Activated CD4-positive, CD25-positive, alpha-beta regulatory T cell (primary cell): ENCODE measurements around the gene PRKACA.

ENCODE experiments used
- DNase-seq, 4 experiments: peaks; one replicate each; lab custom pipeline; 2025; lab: John Stamatoyannopoulos, UW

Gene PRKACA

DNA sequence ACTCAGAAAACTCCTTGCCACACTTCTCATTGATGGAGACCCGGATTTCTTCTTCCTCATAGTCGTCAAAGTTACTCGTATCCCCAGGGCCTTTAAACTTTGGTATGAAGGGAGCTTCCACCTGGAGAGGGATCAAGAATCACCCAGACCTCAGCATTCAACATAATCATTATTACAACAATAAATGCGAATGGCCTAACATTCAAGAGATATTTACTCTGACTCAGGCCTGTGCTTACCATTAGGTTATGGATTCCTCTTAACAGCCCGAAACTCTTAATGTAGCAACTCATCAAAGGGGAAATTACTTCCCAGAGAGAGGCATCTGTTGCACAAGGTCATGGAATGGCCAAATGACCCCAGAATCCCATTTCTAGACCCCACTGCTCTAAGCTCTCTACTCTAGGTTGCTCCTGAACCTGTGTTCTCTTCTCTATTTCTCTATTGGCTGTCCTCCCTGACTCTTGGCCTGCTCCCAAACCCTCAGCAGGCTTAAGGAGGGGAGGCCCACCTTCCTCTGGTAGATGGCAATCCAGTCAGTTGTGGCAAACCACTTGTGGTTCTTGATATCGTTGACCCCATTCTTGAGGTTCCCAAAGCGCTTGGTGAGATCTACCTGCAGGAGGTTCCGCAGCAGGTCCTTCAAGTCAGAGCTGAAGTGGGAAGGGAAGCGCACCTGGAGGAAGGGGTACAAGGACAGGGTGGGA lies 24.3 kb downstream of the PRKACA start:
- DNase-seq: no peak

DNA sequence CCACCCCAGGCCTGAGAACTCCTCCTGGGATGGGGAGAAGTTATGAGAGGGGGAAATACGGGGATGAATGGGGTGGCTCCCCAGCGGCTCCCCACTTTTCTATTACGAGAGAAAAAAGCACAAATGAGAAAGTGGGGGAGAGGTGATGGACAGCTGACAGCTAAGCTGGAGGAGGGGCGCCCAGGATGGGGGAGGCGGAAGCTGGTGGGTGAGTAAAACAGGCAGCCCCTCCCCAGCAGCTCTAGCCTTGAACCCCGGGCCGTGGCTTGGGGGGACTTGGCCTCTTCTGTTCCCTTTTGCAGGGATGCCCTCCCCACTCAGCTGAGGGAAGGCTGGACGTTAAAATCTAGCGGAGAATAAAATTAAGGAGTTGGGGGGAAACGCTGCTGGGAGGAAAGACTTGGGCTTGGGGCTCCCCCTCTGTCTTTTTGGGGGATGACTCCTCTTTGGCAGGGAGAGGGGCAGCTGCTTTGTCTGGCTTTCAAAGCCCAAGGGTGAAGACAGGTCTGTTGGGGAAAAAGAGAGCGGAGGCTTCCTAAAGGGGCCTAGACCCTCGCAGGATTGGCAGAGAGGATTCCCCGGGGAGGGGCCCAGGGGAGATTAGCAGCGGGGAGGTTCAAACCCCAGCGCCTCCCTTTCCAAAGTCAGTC lies 25.6 kb downstream of the PRKACA start:
- DNase-seq: peak in 2 of 4 experiments; percentile 23 to 27

DNA sequence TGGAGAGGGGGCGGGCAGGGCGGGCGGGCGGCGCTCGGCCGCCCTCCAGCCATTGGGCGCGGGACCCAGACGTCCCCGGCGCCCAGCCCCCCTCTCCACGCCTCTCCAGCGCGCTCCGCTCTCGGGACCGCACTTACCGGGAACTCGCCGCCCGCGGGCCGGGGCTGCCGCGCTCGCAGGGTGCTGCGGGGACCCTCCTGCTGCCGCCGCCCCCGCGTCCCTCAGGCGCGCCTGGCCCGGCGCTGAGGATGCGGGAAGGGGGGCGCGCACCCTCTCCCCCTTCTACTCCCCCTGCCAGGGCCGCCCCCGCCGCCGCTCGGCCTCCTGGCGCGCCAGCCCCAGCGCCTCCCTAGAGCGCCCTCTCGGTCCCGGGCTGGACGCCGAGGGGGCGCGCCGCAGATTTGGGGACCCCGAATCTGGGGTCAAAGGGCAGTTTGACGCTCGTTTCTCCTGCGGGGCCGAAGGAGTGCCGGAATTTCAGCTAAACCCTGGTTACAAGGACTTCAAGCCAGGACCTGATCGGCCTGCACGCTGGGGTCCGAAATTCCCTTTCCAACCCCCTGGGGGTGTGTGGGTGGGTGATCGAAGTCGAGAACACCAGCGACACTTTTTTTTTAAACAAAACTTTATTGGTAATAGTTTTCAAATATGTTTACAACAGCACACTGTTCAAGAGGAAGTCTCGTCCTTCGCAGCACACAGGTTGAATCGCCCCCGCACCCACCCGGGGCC lies 26.3 kb downstream of the PRKACA start:
- DNase-seq: peak; percentile 49 to 71 (median 60)

DNA sequence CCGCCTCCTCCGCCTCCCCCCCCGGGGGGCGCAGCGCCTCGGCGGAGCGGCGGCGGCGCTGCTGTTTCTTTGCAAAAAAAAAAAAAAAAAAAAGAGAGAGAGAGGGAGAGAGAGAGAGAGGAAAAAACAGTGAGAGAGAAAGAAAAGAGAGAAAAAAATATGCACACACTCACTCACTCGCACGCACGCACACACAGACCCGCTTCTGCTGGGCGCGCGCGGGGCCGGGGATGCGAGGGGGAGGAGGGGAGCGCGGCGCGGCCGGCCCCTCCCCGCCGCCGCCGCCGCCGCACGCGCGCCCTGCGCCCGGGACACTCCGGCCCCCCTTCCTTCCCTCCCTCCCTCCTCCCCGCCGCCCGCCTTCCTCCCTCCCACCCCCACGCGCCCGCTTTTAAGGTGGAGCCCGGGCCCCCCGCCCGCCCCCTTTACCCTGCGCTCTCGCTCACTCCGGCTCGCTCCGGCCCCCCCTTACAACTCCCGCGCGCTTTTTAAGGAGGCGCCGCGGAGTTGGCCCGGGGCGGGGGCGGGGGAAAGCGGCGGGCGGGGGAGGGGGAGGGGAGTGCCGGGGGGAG lies 27.0 kb downstream of the PRKACA start, which contains the start of gene SAMD1:
TSS of gene SAMD1 (minus strand) at position 243 of the 572 bp plus-strand sequence.
- DNase-seq: peak; percentile 70 to 87 (median 76)

DNA sequence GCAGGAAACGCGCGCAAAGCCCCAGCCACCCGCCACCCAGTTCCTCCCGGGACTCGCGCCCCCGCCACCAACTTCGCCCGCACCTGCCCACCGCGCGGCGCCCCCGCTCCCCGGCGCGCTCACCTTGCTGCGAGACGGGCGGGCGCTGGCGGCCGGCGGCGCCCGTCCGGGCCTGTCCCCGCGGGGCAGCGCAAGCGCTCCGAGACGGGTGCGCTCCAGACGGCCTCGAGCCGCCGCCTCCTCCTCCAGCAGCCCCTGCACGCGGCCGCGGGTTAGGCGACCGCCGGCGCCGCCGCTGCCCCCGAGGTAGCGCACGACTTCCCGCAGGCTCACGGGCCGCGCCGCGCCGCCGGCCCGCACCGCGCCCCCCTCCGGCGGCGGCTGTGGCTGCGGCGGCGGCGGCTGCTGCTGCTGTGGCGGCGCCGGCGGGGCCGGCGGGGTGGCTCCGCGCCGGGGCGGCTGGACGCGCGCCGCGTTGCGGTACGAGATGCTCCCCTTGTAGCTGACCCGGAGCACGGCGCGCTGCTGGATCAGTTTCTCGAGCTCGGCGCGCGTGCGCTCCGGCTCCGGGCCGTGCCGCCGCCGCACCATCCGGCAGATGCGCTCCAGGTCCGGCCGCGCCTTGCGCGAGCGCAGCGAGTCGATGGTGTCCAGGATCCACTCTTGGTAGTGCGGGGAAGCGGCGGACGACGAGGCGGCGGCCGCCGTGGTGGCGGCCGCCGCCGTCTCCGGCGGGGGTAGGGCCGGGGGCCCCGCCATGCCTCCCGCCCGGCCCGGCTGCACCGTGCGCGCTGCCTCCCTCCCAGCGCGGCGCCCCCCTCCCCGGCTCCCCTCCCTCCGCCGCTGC lies 27.7 kb downstream of the PRKACA start:
- DNase-seq: peak; percentile 19 to 34 (median 27)

DNA sequence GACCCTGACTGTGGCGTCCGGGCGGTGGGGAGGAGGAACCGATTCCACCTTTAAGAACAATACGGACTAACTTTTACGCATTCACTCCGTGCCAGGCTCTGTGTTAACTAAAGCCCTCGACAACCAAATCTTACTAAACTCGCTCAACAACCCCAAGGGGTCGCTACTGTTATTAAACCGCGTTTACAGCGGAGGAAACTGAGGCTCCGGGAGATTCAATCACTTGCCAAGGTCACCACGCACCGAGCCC lies 28.2 kb downstream of the PRKACA start:
- no peak for DNase-seq

DNA sequence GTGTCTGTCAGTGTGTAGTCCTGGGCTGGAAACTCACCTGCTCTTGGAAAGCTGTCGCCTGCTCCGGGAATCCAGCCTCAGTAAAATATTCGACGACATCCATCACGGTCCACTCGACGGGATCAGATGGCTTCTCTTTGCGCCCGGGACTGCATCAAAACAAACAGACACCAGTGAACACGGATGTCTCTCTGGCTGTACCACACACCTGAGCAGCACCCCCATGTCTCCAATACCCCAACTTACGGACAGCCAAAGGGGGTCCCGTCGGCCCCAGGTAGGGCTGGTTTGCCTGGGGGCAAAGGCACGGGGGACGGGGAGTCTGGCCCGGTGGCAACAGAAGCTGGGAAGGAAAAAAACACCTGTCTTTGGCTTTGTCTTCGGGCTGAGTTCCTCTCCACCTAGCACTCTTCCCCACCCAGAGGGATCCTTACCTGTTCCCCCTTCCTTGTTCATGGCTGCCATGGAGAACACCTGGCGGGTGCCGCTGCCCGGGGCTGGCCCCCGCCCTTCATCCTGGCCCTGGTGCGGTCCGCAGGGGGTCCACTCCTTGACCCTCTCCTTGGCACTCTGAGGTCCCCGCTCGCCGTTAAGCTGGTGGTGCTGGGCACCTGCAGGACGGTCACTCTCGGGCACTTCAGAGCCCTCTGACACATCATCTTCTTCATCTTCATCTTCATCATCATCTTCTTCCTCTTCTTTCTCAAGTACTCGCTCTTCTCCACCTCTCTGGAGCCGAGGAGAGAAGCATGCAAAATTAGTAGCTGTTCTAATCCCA lies 28.7 kb downstream of the PRKACA start:
- DNase-seq: no peak

DNA sequence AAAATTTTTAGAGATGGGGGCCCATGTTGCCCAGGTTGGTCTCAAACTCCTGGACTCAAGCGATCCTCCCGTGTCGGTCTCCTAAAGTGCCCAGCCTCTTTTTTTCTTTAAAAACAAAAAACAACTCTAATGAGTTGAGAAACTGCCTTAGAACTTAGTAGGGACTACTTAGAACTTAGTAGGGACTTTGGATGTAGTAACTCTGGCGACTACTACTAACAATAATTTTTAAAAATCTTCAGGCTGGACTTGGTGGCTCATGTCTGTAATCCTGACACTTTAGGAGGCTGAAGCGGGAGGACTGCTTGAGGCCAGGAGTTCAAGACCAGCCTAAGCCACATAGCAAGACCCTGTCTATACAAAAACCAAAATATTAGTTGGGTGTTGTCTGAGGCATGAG lies 31.5 kb downstream of the PRKACA start:
- DNase-seq: no peak

DNA sequence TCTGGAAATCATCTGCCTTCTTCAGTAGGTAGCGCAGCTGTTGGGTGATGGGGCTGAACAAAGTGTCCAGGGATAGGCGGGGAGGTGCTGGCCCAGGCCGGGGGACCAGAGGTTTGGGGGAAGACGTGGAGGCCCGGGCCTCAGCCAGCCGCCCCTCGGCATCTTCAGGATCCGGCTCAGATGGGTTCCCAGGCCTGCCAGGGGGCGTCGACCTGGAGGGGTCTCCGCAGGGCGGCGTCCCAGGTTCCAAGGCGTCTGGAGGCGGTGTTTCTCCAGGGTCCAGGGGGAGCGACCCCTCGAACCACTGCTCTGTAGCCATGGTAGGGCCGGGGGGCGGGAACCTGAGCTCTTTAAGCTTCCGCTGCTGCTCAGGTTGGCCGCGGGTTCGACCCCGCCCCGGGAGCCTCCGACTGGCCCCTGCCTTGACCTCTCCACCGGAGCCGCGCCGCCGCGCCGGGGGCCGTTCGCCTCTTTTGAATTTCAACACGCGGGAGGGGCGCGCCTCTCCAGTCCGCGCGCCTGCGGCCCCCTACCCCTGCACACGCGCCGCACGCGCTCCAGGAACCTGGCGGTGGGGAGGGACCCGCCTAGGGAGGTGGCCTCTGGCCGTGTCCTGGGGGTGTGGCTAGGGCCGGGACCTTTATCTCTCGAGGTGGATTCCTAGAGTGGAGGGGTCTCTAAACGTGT lies 32.1 kb downstream of the PRKACA start, which contains the start of gene C19orf67:
TSS of gene C19orf67 (minus strand) at position 475 of the 687 bp plus-strand sequence. CDS start at position 319, 156 bp downstream.
- no peak for DNase-seq

DNA sequence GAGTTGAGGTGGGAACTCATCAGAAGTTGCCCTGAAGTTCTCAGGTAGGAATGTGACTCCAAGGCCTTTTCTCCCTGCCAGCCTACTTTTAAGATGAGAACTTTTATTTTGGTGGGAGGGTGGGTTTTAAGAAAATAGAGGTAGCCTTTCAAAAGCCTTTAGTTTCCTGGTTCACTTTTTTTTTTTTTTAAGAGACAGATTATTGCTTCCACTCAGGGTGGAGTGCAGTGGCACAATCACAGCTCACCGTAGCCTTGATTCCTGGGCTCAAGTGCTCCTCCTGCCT lies 34.9 kb downstream of the PRKACA start:
- DNase-seq: no peak

DNA sequence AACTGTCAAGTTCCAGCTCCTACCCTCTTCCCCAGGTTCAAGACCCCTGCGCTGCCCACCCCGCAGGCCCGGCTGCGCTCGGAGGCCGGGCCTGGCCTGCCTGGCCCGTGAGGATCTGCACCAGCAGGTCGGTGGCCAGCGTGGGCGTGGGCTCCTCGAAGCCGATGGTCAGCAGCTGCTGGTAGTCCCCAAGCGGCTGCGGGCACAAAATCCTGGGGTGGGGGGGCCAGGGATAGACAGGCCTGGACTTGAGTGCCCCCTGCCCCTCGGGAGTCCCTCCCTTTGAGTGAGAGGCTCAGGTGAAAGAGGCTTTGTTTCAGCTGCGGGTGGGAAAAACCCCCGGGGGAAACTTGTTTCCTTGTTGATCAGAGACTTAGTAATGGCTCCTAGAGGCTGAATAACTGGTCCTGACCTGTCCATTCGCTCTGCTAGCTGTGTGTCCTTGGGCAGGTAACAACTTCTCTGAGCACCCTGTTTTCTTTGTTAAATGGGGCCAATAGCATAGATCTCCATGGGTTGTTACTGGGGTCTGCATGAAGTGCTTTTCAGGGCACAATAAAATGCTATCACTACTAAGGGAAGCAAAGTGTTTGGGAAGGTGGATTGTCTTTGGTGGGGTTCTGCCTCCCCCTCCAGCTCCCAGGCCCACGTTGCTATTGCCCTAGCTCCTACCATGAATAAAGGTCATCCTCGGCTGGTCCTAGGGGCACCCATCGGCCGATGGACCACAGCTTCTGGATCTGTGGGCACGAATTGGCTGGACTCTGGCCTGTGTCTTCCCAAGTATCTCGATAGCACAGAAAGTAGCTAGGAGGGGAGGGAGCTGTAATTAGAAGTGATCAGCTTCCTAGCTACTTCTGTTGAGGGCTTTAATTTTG lies 35.5 kb downstream of the PRKACA start:
- no peak for DNase-seq

DNA sequence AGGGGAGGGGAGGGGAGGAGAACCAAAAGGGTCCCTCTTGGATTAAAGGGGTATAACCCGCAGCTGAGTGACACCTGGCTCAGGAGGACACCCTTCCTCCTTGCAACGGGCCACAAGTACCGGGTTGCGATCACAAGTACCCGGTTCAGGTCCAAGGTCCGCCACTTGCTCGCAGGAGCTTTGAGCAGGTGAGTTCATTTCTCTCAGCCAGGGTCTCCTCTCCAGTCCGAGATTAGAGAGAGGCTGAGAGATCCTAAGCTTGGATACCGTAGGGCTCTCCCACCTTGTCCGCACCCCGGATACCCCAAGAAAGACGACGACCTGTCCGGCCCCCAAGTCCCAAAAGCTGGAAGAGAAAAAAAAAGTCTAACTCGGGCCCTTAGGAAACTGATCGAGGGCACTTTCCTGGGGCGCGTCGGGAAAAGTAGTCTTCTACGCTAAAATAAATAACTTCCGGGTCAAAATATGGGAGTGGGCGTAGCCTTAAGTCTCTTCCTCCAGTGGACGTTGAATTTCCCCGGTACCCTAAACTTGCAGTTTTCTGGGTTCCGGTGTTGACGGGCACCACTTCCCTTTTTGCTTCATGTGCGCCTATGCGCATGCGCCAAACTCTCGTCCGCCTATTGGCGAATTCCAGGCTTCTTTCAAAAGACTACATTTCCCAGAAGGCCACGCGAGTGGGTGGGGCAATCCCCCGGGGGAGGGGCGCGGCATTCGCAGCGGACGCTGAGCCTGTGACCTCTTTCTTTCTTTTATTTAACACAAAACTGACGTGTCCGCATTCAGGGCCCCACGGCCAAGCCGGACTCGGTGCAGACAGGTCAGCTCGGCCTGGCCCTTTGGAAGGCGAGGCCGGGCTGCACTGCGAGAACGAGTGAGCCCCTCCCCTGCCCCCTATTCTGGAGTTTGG lies 36.4 kb downstream of the PRKACA start:
- DNase-seq: peak; percentile 96 to 98 (median 97)

DNA sequence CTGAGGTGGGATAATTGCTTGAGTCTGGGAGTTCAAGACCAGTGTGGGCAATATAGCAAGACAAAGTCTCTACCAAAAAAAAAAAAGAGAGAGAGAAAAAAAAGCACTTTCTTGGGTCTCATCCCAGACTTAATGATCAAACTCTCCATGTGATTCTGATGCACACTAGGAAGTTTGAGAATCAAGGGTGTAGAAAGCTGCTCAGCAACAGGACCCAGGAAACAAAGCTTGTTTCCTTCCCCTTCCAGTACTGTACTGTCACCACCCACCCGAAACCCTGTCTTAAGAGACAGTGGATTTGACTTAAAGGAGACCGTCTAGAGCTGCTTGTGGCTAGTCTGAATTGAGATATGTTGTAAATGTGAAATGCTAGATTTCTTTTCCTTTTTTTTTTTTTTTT lies 39.2 kb downstream of the PRKACA start:
- DNase-seq: no peak

DNA sequence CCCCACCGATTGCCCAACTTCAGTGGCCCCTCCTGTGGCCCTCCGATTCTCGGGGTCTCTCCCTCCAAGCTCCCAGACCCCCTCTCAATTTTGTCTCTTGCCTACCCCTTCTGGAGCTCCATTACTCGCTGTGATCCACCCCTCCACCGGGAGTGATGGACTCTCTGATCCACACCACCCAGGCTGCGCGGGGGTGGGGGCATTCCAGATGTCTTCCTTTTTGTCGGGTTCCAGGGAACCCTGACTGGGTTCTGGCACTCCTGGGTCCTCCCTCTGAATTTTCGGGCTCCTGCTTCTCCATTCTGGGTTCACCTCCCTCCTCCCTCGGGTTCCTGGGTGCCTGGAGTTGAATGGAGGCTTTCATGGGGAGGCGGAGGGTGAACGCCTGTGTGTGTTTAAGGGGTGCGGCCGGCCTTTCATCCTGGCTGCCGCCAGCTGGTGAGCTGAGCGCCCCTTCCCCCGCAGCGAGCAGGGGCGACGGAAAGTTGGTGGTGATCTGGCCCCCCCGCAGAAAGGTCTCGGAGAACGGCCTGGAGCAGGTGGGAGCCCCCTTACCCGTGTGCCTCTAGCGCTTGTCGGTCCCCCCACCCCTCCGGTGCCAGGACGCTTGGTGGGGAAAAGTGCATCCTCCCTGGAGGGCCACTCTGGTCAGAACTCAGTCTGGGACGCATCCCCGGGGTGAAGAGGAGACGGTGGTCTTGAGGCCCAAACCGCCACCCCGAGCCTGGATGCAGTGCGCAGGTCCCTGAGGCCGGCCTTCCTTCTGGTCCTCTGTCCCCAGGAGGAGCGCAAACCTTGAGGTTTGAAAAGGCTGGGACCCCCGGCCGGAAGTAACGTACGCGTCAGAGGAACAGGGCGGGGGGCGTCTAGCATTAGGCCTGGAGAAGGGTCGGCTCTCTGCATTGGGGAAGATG lies 43.4 kb downstream of the PRKACA start:
- no peak for DNase-seq

DNA sequence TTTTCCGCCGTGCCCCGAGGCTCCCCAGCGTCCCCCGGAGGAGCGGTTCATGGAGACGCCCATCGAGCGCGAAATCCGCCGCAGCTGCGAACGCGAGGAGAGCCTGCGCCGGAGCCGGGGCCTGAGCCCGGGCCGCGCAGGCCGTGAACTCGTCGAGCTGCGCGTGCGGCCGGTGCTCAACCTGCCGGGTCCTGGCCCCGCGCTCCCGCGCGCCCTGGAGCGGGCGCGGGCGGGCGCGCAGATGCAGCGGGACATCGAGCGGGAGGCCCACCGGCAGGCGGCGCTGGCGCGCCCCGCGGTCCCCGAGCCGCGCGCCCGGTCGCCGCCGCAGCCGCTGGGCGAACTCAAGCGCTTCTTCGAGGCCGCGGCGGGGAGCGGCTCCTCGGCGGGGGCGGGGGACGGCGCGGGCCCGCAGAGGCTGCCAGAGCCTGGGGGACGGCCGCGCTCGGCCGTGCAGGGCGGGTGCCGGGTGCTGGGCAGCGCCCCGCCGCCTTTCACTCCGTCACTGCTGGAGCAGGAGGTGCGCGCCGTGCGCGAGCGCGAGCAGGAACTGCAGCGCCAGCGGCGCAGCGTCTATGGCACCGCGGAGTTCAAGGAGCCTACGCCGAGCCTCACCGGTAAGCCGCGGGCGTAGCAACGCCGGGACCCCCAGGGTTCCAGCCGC lies 44.2 kb downstream of the PRKACA start:
- DNase-seq: peak; percentile 47 to 76 (median 61)

DNA sequence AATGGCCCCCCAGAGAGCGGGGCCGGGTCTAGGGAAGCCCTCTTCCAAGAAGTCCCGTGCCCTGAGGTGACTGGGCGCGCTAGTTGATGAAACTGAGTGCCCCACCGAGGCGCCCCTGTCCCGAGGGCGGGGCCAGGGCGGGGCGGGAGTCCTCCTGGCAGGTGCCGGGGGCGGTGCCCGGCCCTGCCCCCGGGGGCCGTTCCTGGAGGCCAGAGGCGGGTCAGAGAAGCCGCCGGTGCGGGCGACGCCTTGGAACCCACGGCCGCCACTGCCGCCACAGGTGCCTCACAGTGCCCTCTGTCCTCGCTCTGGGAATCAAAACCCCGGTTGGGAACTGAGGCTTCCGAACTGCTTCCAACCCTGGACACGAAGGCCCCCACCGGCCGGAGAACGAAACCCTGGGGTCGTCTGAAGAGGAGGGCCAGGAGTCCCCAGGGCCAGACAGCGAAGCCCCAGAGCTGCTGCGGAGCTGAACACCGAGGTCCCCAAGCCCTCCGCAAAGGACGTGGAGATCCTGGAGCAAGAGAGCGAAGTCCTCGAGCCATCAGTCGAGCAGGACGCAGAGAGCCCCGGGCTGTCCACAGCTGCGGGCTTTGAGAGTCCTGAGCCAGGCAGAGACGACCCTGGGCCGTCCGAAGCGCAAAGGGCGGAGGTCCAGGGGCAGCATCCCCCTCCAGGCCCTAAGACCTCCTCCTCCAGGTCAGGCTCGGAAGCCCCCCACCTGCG lies 44.9 kb downstream of the PRKACA start, which contains the start of gene MISP3:
TSS of gene MISP3 (plus strand) at position 252 of the 726 bp plus-strand sequence. CDS start 524 bp downstream, outside the sequence.
- DNase-seq: no peak
